Panc1 (cell line): ENCODE data around the gene RPL19. TPM values are rescaled to one million over a fixed set of nuclear protein-coding genes. Genes with fewer than 3 reads are reported as not detected.
"Not testable (repeated sequence)": the region's sequence is repeated elsewhere in the genome, so short reads cannot be mapped to it uniquely, and the experiment has no call there.

Experiments used
- ATAC-seq: fragments of 200-7000 bp; cut with Tn5 transposase; 2 replicates; pipeline ENCODE4 v1.9.1; 2020; ENCODE audit warnings: mild to moderate bottlenecking, moderate library complexity
- BruUV-seq: library from RNA; stranded (reverse); fragments of 400-500 nt; replicated peaks from 2 replicates; lab custom pipeline; 2021; lab: Mats Ljungman, UMichigan
- CTCF ChIA-PET: fragments of 300-600 bp; sonication (Branson Sonifier 250); formaldehyde crosslinking; loops from one replicate; lab custom pipeline; 2022; ENCODE audit warnings: antibody characterized with exemption; lab: Charles Lee
- POLR2A ChIA-PET: fragments of 300-600 bp; sonication (Branson Sonifier 250); formaldehyde crosslinking; loops from one replicate; lab custom pipeline; 2022; ENCODE audit warnings: antibody characterized with exemption; lab: Charles Lee
- DNase-seq: peaks from one replicate; pipeline ENCODE4 v3.0.0-alpha.2; 2010; ENCODE audit warnings: low read depth, low spot score
- H3K27ac ChIP-seq: 2 replicates; pipeline ENCODE4 v1.5.1; 2011; ENCODE audit warnings: mild to moderate bottlenecking, low read length, inconsistent platforms
- H3K27me3 ChIP-seq: fragments of 200-500 bp; sonication (Bioruptor generic); 2 replicates; pipeline ENCODE4 v1.6.0; 2014; ENCODE audit warnings: low read length, inconsistent platforms; ENCODE audit not compliant: control insufficient read depth, insufficient read depth
- H3K36me3 ChIP-seq: fragments of 200-500 bp; sonication (Bioruptor generic); 2 replicates; pipeline ENCODE4 v1.5.1; 2014; ENCODE audit warnings: inconsistent platforms, mild to moderate bottlenecking, low read length, moderate library complexity; ENCODE audit not compliant: control insufficient read depth, insufficient read depth
- H3K4me1 ChIP-seq: 2 replicates; pipeline ENCODE4 v1.5.1; 2011; ENCODE audit warnings: inconsistent platforms, mild to moderate bottlenecking, low read length, moderate library complexity; ENCODE audit not compliant: control insufficient read depth, insufficient read depth
- H3K4me3 ChIP-seq, 2 experiments: 2 replicates each; pipeline ENCODE4 v1.5.1; 2011 to 2012; ENCODE audit warnings: low read depth in 2 of 2, low read length in 2 of 2, mild to moderate bottlenecking in 2 of 2, inconsistent platforms in 1 of 2, moderate library complexity in 1 of 2
- H3K9me3 ChIP-seq: fragments of 200-500 bp; sonication (Bioruptor generic); 2 replicates; pipeline ENCODE4 v1.5.1; 2014; ENCODE audit warnings: low read depth, mild to moderate bottlenecking, inconsistent platforms, low read length, moderate library complexity; ENCODE audit not compliant: control insufficient read depth, insufficient read depth
- POLR2AphosphoS5 ChIP-seq: IDR thresholded peaks from 2 replicates; pipeline ENCODE4 v1.6.1; 2012; ENCODE audit warnings: mild to moderate bottlenecking, low read depth, low read length, moderate library complexity
- SIN3A ChIP-seq: IDR thresholded peaks from 2 replicates; pipeline ENCODE4 v1.6.1; 2012; ENCODE audit warnings: low read depth, mild to moderate bottlenecking, low read length, moderate library complexity, borderline replicate concordance; ENCODE audit not compliant: insufficient read depth
- TCF7L2 ChIP-seq: IDR thresholded peaks from 2 replicates; pipeline ENCODE4 v1.6.1; 2011; ENCODE audit warnings: mild to moderate bottlenecking, low read depth, low read length, inconsistent platforms
- in situ Hi-C: cut with HindIII; loops from 2 replicates; pipeline ENCODE4 v1.10.0; 2016; ENCODE audit warnings: low sequenced_read_pairs, low pct_unique_long_range_greater_than_20kb
- intact Hi-C: fragments of 100-400 bp; cut with micrococcal nuclease; formaldehyde crosslinking; loops from one replicate; pipeline ENCODE4 v1.10.0; 2022; ENCODE audit not compliant: unreplicated experiment
- total RNA-seq: library from RNA; stranded (reverse); gene quantifications from one replicate; pipeline ENCODE4 v1.2.1, GENCODE V29; 2021; ENCODE audit not compliant: unreplicated experiment
- TF ChIP-seq, protein P1 (sequence below): fragments of 450-650 bp; IDR thresholded peaks from 2 replicates; pipeline ENCODE4 v1.5.1; 2017; ENCODE audit warnings: mild to moderate bottlenecking
- TF ChIP-seq, protein P2 (sequence below), 2 experiments: IDR thresholded peaks; 2 replicates each; pipeline ENCODE4 v1.6.1; 2011 to 2012; ENCODE audit warnings: low read depth in 2 of 2, control low read depth in 1 of 2, low read length in 1 of 2, mild to moderate bottlenecking in 1 of 2, moderate library complexity in 1 of 2; ENCODE audit not compliant: insufficient read depth in 1 of 2

RPL19 gene
- total RNA-seq, 1 experiment from 2014 or later: 971 TPM

DNA sequence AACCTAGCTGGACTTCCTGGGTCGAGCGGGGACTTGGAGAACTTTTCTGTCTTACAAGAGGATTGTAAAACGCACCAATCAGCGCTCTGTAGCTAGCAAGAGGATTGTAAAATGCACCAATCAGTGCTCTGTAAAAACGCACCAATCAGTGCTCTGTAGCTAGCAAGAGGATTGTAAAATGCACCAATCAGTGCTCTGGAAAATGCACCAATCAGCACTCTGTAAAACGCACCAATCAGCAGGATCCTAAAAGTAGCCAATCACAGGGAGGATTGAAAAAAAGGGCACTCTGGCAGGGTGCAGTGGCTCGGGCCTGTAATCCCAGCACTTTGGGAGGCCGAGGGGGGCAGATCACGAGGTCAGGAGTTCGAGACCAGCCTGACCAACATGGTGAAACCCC lies 31.6 kb upstream of the RPL19 start:
- in situ Hi-C loops, H3K36me3 ChIP-seq, H3K4me1 ChIP-seq, DNase-seq, H3K27ac ChIP-seq, POLR2A ChIA-PET, intact Hi-C loops, H3K27me3 ChIP-seq, BruUV-seq, ATAC-seq, H3K4me3 ChIP-seq, H3K9me3 ChIP-seq: not testable (repeated sequence)
- CTCF ChIA-PET: interaction anchor here (0.6 kb wide), 1 partner anchor 10 kb away, joined by 3 read pairs; no protein-coding TSS in a partner anchor

DNA sequence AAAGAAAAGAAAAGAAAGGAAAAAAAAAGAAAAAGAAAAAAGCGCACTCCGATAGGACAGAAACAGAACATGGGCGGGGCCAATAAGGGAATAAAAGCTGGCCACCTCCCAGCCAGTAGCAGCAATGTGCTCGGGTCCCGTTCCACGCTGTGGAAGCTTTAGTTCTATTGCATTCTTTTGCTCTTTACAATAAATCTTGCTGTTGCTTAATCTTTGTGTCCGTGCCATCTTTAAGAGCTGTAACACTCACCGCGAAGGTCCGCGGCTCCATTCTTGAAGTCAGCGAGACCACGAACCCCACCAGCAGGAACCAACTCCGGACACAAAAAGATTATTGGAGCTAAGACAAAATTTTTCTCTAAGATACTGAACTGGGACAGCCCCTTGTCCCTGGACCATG lies 31.0 kb upstream of the RPL19 start:
- POLR2A ChIA-PET: interaction anchor here (0.6 kb wide), 1 partner anchor 249 kb away, joined by 6 read pairs; no protein-coding TSS in a partner anchor
- Histone ChIP-seq H3K27ac (no peak overlapping the region), H3K27me3 (no peaks in the 10 kb centered on the region), H3K4me1 (peaks cover 4% of the 10 kb centered on the region; the same call in 1 of the 2 replicates), H3K36me3 (no peaks in the 10 kb centered on the region), H3K9me3 (no peaks in the 10 kb centered on the region), H3K4me3 (no peak overlapping the region)
- no TSS peak for BruUV-seq
- CTCF ChIA-PET: interaction anchor here (0.6 kb wide), 1 partner anchor 25 kb away, joined by 7 read pairs; no protein-coding TSS in a partner anchor
- DNase-seq: no peak
- no peak for ATAC-seq
- intact Hi-C loops: no loop called here
- TF ChIP-seq, protein P1, sequence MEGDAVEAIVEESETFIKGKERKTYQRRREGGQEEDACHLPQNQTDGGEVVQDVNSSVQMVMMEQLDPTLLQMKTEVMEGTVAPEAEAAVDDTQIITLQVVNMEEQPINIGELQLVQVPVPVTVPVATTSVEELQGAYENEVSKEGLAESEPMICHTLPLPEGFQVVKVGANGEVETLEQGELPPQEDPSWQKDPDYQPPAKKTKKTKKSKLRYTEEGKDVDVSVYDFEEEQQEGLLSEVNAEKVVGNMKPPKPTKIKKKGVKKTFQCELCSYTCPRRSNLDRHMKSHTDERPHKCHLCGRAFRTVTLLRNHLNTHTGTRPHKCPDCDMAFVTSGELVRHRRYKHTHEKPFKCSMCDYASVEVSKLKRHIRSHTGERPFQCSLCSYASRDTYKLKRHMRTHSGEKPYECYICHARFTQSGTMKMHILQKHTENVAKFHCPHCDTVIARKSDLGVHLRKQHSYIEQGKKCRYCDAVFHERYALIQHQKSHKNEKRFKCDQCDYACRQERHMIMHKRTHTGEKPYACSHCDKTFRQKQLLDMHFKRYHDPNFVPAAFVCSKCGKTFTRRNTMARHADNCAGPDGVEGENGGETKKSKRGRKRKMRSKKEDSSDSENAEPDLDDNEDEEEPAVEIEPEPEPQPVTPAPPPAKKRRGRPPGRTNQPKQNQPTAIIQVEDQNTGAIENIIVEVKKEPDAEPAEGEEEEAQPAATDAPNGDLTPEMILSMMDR: no peak
- TF ChIP-seq POLR2AphosphoS5 (no peak), SIN3A (no peak), TCF7L2 (no peak)
- TF ChIP-seq, protein P2, sequence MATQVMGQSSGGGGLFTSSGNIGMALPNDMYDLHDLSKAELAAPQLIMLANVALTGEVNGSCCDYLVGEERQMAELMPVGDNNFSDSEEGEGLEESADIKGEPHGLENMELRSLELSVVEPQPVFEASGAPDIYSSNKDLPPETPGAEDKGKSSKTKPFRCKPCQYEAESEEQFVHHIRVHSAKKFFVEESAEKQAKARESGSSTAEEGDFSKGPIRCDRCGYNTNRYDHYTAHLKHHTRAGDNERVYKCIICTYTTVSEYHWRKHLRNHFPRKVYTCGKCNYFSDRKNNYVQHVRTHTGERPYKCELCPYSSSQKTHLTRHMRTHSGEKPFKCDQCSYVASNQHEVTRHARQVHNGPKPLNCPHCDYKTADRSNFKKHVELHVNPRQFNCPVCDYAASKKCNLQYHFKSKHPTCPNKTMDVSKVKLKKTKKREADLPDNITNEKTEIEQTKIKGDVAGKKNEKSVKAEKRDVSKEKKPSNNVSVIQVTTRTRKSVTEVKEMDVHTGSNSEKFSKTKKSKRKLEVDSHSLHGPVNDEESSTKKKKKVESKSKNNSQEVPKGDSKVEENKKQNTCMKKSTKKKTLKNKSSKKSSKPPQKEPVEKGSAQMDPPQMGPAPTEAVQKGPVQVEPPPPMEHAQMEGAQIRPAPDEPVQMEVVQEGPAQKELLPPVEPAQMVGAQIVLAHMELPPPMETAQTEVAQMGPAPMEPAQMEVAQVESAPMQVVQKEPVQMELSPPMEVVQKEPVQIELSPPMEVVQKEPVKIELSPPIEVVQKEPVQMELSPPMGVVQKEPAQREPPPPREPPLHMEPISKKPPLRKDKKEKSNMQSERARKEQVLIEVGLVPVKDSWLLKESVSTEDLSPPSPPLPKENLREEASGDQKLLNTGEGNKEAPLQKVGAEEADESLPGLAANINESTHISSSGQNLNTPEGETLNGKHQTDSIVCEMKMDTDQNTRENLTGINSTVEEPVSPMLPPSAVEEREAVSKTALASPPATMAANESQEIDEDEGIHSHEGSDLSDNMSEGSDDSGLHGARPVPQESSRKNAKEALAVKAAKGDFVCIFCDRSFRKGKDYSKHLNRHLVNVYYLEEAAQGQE (IDR thresholded peaks at IDR 0.05; ENCODE audit: insufficient read depth in 1 of 2, low read depth in 2 of 2, low read length in 1 of 2): no peak
- in situ Hi-C loops: no loop called here

DNA sequence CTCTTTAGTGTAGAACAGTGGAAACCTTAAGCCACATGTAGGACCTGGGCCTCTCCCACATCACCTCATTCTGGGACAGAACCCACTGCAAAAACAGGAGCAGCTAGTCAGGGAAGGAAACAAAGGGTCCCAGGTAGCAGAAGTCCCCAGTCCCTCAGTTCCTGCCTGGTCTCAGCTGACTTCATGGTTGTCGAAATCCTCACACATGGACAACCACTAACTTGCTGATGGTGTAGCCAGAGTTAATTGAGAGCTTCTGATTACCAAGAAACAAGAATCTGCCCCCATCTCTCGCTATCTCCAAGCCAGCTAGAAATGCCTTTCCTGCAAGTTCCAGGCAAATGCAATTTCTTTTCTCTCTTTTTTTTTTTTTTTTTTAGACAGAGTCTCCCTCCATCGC lies 30.6 kb upstream of the RPL19 start:
- Histone ChIP-seq H3K27ac (no peak overlapping the region), H3K9me3 (no peaks in the 10 kb centered on the region), H3K36me3 (no peaks in the 10 kb centered on the region), H3K4me3 (no peak overlapping the region), H3K27me3 (no peaks in the 10 kb centered on the region), H3K4me1 (peaks cover under 1% of the 10 kb centered on the region; the same call in 1 of the 2 replicates)
- ChIA-PET CTCF (interaction anchor here (0.6 kb wide), 2 partner anchors 12 to 25 kb away, joined by 3 to 7 read pairs; no protein-coding TSS in a partner anchor), POLR2A (interaction anchor here (0.6 kb wide), 1 partner anchor 250 kb away, joined by 6 read pairs; no protein-coding TSS in a partner anchor)
- DNase-seq (no peak), ATAC-seq (no peak)
- intact Hi-C loops: no loop called here
- in situ Hi-C loops: no loop called here
- no TSS peak for BruUV-seq
- no peak for TF ChIP-seq SIN3A
- TF ChIP-seq POLR2AphosphoS5: no peak
- TF ChIP-seq, protein P1: no peak
